ENCODE results near the gene LAMTOR4. TPM values are rescaled to one million over a fixed set of nuclear protein-coding genes. Genes with fewer than 3 reads are reported as not detected.
A peak's percentile ranks its signal among the peaks of the same experiment; 100 is the strongest.
"Not testable (repeated sequence)": the region's sequence is repeated elsewhere in the genome, so short reads cannot be mapped to it uniquely, and the experiment has no call there.

The LAMTOR4 gene
- total RNA-seq, 1 donor from 2014 or later, result 208 TPM

GRCh38 chr7:100175296-100175935, 26.7 kb downstream of the LAMTOR4 start:
- peaks cover 9% of the 10 kb centered on the region for H3K27me3 ChIP-seq (ENCODE audit: control insufficient read depth, insufficient read depth, low read length)
- no peak for DNase-seq (ENCODE audit: low read depth)
- no peak for TF ChIP-seq CTCF (IDR thresholded peaks at IDR 0.05; ENCODE audit: insufficient read depth, low read length, poor library complexity, severe bottlenecking)

GRCh38 chr7:100176096-100177044, 27.7 kb downstream of the LAMTOR4 start:
- Histone ChIP-seq H3K4me3 (ENCODE audit: low read depth, low read length) (peak overlapping the region; percentile 80), H3K27me3 (ENCODE audit: control insufficient read depth, insufficient read depth, low read length) (peaks cover 6% of the 10 kb centered on the region), H3K36me3 (ENCODE audit: control insufficient read depth, insufficient read depth, low read length) (no peaks in the 10 kb centered on the region)
- DNase-seq (ENCODE audit: low read depth), result no peak
- no peak for TF ChIP-seq CTCF (IDR thresholded peaks at IDR 0.05; ENCODE audit: insufficient read depth, low read length, poor library complexity, severe bottlenecking)

More at GRCh38 chr7:100175296-100175935, 26.7 kb downstream of the LAMTOR4 start:
- Histone ChIP-seq H3K4me3 (ENCODE audit: low read depth, low read length) (no peak overlapping the region), H3K36me3 (ENCODE audit: control insufficient read depth, insufficient read depth, low read length) (no peaks in the 10 kb centered on the region)

- Histone ChIP-seq H3K27me3 (ENCODE audit: control insufficient read depth, insufficient read depth, low read length) (no peaks in the 10 kb centered on the region), H3K4me3 (ENCODE audit: low read depth, low read length) (peak within 1 kb of the TSS; percentile 80), H3K36me3 (ENCODE audit: control insufficient read depth, insufficient read depth, low read length) (no peaks in the 10 kb centered on the region)
- TF ChIP-seq CTCF (IDR thresholded peaks at IDR 0.05; ENCODE audit: insufficient read depth, low read length, poor library complexity, severe bottlenecking), result no peak
- peak; percentile 78 for DNase-seq (ENCODE audit: low read depth)
These were observed 28.6 kb downstream of the LAMTOR4 start, which contains the start of the genes GPC2 and STAG3 for GRCh38 chr7:100177045-100178001. Gene GPC2, minus strand, starts transcription at chr7:100177381. Its CDS starts 182 bp downstream, at chr7:100177199. Gene STAG3, plus strand, starts transcription at chr7:100177918. Its CDS starts 2,639 bp downstream, at chr7:100180557.

- not testable (repeated sequence) for H3K36me3 ChIP-seq (ENCODE audit: control insufficient read depth, insufficient read depth, low read length); H3K27me3 ChIP-seq (ENCODE audit: control insufficient read depth, insufficient read depth, low read length); H3K4me3 ChIP-seq (ENCODE audit: low read depth, low read length); DNase-seq (ENCODE audit: low read depth)
These were observed 31.4 kb downstream of the LAMTOR4 start for GRCh38 chr7:100180084-100180483.

GRCh38 chr7:100182616-100183015, 33.9 kb downstream of the LAMTOR4 start:
- not testable (repeated sequence) for H3K27me3 ChIP-seq (ENCODE audit: control insufficient read depth, insufficient read depth, low read length); H3K36me3 ChIP-seq (ENCODE audit: control insufficient read depth, insufficient read depth, low read length); DNase-seq (ENCODE audit: low read depth); H3K4me3 ChIP-seq (ENCODE audit: low read depth, low read length)

- H3K27me3 ChIP-seq (ENCODE audit: control insufficient read depth, insufficient read depth, low read length); H3K4me3 ChIP-seq (ENCODE audit: low read depth, low read length); H3K36me3 ChIP-seq (ENCODE audit: control insufficient read depth, insufficient read depth, low read length); DNase-seq (ENCODE audit: low read depth): not testable (repeated sequence)
These were observed 34.4 kb downstream of the LAMTOR4 start for GRCh38 chr7:100183090-100183489.

Data from kidney epithelial cell (primary cell).